Testis (tissue), 2 donors: ENCODE data around the gene C2orf92.

ENCODE experiments used
- CTCF ChIP-seq, 3 experiments: fragments of 450-650 bp in 2 of 3; fragments of 200-600 bp in 1 of 3; sonication (generic) in 1 of 3; IDR thresholded peaks; one replicate each; pipeline ENCODE4 v1.5.1; 2016 to 2019; ENCODE audit warnings: antibody characterized with exemption in 3 of 3, mild to moderate bottlenecking in 2 of 3, moderate library complexity in 1 of 3
- POLR2A ChIP-seq: fragments of 450-650 bp; IDR thresholded peaks from one replicate; pipeline ENCODE4 v1.6.1; 2017; ENCODE audit warnings: antibody characterized with exemption, mild to moderate bottlenecking, moderate library complexity

GRCh38 chr2:97749581-97749980 lies 80.1 kb downstream of the C2orf92 start:
- TF ChIP-seq CTCF (IDR thresholded peaks at IDR 0.05) (no peak), POLR2A (no peak)
